Activated CD4-positive, alpha-beta T cell treated with anti-CD3 and anti-CD28 coated beads for 24 hours (primary cell): ENCODE measurements around the gene B3GLCT.
"Not testable (repeated sequence)": the region's sequence is repeated elsewhere in the genome, so short reads cannot be mapped to it uniquely, and the experiment has no call there.

ENCODE experiments used
- DNase-seq, 2 donors: peaks; one replicate each; pipeline ENCODE4 v3.0.0-alpha.2; 2020; ENCODE audit warnings: low read depth in 2 of 2

B3GLCT gene

DNA sequence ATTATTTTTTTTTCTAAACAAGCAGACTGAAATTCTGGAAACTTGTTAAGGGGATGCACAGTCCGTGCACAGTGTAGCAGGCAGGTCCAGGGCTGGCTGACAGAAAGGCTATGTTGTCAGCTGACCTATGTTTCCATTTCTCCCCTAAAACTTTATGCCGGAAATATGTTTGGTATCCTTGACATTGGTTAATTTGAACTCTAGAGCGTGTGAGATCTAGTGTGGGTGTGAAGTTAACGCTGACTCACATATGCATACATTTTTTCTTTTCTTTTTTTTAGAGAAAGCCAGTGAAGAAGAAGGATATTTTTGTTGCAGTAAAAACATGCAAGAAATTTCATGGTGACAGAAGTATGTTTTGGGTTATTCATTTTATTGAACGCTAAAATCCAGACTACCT, 76.6 kb downstream of the B3GLCT start:
- DNase-seq: no peak

DNA sequence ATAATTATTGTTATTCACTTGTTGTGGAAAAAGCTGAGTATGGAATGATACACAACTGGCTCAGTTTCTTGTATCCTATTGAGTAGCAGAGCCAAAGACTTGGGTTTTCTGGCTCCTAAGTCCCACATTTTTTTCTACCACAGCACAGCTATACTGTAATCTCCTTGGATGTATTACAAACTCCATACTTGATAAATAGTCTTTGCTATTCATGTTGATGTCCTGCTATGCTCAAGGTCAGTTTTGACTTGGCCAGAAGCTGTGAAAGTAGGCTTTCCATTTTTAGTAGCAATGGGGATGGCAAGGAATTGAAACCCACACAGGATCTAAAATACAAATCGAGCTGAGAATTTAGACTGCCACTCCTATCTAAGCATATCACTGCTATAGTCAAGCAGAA, 79.1 kb downstream of the B3GLCT start:
- no peak for DNase-seq

DNA sequence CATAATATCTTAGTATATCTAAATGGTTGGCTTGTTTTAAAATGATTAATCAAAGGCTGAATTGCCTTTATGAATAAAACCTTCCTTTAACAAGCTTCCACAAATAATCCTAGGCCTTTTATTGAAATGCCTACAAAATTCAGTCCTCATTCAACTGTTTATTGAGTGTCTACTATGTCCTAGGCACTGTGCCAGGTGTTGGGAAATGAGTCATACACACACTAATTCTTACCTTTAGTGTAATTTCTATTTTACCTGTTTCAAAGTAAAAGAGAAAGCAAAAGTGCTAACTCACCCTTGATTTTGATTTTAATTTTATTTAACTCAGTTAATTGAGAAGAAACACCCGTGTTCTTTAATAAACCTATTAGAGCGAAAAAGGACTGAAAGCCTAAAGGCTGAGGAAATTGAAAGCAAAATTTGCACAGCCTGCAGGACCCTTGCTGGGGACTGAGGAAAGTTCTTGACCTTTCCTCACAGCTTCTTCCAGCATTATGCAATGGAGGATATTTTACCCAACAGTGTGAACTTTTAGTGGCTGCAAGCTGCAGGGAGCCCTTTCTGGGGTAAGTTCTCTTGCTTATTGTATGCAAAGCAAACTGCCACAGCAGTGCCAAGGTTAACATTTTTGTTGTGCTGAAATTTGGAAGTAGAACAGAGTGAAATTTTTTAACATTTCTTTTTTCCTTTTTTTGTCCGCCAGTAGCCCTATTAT, 83.1 kb downstream of the B3GLCT start:
- no peak for DNase-seq

DNA sequence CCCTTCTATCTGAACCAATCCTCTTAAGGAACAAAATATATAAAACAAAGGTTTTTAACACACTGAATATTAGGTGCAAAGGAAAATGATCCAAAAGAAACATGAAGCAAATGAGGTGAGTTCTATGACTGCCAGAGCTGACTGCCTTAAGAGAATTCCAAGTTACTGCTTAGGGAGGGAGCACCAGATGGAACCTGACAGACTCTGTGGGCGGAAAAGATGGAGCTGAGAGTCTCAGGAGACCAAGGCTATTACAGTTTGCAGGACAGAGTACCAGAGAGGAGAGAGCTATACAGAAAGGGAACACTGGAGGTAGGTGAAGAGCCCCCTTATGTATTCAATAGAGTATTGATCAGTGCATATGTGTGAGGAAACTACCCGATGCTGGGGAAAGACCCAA, 87.2 kb downstream of the B3GLCT start:
- DNase-seq: no peak

DNA sequence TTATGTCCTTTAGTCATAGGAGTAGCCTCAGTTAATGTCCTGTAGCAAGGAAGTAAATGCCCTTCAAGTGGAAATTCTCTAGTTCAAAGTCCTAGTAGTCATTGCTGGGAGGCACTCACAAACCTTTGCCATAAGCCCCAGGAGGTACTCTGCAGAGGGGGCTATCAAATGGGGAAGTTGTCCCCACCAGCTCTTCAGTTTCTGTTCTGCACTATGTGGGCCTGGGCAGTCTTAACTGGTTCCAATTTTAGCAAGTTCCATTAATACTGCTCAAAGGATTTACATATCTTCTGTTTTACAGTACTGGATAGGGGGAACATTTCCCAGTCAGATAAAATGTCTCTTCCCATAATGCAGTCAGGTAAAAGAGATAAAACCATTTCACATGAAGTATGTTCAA, 101.3 kb downstream of the B3GLCT start:
- no peak for DNase-seq

DNA sequence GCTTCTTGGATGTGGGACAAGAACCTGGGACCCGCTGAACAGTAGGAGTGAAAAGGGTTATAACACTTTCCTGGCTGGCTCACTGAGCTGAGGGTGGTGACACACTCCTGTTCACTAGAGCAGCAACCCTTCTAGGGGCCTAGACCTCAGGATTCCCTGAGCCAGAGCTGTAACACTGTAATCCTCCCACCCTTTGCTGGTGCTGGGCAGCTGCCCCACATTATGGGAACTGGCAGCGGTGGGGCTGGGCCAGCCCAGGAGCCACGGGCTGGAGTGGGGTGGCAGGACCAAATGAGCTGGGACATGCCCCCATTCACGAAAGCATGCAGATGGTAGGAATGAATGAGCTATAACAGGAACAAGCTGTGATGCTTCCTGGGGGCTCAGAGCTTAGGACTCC, 110.6 kb downstream of the B3GLCT start:
- DNase-seq: no peak

DNA sequence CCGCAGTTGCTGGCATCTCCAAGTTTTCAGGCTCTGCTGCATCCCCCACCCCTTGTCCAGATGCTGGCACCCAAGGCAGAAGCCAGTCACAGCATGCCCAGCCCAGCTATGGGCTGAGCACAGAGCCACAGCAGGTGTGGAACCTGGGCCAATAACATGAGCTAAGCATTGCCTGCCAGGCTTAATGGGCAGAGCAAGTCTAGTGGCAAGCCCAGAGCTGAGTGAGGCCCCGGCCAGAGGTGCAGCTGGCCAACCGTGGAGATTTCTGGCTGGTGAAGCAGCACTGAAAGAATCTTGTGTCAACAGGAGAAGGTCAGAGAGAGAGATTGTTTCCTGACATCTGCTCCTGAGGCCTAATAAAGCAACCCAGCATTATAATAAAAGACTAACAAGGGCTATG, 111.0 kb downstream of the B3GLCT start:
- no peak for DNase-seq

DNA sequence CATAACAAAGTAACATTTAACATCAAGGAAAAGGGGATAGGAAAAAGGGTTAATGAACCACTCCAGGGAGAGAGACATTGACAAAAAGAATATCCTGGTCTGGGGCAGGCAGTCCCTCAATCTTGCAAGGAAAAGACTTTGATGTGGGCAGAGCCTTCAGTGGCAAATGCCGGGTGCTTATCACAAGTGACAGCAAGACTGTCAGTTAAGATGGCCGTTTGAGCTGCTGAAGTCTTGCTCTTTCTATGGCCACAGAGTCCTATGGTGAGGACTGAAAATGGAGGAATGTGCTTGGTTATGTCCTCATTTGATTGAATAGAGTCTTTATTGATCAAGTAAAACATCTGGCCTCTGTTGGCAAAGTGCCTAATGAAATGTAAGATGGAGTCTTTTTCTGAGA, 112.1 kb downstream of the B3GLCT start:
- DNase-seq: no peak

DNA sequence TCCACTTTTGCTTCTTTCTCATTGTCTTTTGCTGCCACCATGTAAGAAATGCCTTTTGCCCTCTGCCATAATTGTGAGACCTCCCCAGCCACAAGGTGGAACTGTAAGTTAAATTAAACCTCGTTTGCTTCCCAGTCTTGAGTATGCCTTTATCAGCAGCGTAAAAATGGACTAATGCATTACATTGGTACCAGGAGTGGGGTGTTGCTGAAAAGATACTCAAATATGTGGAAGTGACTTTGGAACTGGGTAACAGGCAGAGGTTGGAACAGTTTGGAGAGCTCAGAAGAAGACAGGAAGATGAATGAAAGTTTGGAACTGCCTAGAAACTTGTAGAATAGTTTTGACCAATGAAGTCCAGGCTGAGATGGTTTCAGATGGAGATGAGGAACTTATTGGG, 115.2 kb downstream of the B3GLCT start:
- no peak for DNase-seq

DNA sequence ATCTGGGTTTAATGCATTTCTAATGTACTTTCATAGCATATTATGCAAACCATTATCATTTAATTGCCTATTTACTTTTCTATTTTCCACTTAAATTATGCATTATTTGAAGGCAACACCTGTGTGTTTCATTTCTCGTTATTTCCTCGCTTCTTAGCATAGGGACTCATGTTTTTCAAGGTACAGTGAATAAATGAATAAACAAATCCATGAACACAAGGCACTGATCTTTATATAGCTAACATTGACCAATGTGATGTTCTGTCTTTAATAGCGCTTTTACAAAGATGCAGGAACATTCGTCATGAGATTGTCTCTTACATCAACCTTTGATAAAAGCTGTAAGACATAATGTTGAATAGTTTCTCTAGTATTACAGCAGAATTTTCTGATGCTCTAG, 121.2 kb downstream of the B3GLCT start:
- DNase-seq: no peak

DNA sequence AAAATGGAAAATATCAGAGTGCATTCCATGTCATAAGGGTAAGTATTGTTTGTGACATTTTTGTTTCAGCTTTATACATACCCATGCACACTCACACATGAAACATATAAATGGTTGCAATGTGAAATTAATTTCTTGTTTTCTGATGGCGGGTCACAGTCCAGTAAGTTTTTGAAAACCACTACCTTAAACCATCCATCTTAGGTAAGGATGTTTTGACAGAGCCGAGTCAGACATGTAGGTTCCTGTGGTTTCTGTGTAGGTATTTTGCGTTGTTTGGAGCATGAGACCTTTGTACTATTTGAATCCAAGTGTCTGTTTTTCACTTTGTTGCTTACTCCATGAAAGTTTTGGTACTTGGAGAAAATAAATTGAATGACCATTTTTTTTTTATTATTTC, 121.7 kb downstream of the B3GLCT start:
- DNase-seq: no peak

DNA sequence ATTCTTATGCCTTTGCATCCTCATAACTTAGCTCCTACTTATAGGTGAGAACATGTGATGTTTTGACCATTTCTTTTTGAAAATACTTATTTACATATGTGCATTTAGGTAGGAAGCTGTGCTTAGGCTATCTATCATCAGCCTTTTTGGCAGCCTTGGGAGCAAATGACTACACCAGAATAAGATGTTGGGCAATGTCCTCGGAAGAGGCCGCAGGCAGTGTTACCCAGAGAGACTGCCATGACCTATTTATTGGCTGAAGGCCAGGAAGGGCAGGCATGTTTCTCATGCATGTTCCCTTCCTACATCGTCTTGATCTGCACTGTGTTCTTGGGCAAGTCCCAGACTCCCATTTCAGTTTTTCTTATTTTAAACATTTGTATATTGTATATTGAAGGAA, 122.3 kb downstream of the B3GLCT start:
- no peak for DNase-seq

DNA sequence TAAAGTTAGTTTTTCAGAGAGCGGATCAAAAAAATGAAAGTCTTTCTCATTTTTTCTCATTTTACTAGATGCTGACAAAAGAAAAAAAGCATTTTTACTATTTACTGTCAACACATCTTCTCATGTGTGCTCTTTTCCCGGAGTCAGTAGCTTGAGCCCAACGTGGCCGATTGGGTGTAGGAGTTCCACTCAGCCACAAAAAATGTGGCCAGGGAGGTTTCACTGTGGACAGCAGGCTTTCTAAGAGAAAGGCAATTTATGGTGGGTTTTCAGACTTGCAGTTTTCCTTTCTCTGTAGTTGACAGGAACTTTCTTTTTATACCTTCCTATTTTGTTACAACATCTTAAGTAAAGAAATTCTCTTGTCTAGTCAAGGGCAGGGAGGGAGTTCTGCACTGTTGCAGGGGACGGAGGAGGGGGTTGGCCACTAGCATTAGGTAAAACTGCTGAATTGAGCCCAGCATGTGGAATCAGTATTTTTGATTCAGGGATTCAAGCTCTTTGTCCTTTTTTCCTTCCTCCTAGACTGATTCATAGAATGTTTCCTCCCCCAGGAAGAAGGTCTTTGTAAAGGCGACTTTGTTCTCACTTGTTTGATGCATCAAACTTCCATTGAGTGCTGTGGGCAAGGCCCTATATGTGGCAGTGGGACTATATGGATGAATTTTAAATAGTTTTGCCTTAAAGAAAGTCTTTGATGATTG, 123.1 kb downstream of the B3GLCT start:
- DNase-seq: no peak

DNA sequence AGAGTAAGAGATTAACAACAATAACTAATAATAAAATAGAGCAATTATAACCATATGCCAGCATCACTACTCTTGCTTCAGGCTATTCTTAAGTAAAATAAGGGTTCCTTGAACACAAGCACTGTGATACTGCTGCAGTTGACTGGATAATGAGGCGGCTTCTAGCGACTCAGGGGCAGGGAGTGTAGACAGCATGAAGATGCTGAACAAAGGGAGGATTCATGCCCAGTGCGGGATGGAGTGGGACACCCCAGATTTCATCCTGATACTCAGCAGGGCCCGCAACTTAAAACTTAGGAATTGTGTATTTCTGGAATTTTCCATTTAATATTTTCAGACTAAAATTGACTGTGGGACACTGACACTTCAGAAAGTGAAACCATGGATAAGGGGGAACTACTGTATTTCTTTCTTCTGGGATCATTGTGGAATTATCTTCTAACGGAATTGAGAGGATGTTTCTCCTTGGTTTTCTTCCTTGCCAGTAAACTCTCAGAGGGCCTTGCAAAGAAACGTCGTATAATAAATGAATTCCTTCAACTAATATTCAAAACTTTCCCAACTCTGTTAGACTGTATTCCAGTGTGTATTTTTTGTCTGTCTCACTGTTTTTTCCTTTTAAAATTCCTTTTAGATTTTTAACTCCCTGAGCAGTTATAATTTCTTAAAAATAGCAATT, 127.5 kb downstream of the B3GLCT start:
- no peak for DNase-seq

DNA sequence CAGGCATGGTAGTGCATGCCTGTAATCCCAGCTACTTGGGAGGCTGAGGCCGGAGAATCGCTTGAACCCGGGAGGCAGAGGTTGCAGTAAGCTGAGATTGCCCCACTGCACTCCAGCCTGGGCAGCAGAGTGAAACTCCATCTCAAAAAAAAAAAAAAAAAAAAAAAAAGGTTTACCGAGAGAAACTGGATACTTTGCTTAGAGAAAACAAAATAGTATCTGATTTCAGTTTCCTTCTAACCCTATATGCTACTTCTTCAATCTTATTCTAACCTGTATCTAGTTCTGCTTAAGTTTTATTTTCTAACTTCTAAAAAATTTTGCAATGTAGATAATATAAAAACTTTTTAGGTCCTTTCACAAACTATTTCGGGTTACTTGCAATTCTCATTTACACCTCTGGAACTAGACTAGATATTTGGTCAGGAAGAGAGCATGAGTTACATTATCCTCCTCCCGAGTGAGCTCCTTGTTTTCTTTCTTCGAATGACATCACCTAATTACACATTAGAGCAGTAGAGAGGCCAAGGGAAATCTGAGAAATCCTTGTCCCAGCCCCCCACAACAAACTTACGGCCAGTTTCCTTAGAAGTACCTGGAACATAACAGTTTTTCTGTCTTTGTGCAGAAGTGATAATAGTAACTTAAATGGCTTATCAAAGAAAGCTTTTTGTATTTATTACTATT, 128.9 kb downstream of the B3GLCT start:
- DNase-seq: no peak

DNA sequence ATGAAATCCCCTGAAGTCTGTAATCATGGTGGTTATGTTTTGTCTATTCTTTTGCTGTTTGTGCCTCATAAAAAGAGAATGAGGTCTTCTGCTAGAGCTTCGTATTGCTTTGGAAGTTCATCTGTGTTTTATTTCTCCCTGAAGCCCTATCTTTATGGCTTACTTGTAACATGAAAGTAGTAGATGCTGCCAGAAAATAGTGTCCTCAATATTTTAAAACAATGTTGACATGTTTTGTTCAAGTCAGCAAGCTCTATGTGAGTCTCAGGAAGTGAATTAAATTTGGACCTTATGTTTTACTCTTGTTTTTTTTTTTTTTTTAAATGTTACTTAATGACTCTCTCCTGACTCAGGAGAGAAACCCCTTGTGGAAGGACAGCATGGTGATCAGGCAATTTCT, 130.5 kb downstream of the B3GLCT start:
- no peak for DNase-seq

DNA sequence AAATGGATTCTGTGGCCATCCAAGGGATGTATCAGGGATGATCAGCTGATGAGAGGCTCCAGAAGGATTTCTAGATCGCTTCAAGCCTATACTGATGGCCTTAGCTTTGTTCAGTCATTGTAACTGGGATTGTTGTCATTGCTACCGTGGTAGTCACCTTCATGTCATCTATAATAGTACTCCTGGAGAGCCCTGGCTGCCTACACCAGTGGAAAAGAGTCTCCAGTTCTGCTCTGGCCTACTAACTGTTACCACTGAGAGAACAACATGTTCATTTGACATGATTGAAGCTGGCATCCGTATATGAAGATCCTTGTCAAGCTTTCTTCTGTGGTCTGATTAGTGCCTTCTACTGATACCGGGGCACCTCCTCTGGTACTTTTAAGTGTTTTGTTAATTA, 131.3 kb downstream of the B3GLCT start:
- no peak for DNase-seq

DNA sequence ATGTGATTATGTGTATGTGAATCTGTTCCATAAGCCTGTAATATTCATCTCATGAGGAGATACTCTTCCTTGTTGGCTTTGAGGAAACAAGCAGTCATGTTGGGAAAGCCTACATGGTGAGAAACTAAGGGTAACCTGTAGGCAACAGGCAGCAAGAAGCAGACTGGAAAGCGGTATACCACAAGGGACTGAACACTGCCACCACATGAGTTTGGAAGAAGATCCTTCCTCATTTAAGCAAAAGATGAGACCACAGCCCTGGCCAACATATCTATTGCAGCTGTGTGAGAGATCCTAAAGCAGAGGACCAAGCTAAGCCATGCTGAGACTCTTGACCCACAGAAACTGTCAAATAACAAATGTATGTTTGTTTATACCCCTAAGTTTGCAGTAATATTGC, 134.8 kb downstream of the B3GLCT start:
- DNase-seq: no peak

DNA sequence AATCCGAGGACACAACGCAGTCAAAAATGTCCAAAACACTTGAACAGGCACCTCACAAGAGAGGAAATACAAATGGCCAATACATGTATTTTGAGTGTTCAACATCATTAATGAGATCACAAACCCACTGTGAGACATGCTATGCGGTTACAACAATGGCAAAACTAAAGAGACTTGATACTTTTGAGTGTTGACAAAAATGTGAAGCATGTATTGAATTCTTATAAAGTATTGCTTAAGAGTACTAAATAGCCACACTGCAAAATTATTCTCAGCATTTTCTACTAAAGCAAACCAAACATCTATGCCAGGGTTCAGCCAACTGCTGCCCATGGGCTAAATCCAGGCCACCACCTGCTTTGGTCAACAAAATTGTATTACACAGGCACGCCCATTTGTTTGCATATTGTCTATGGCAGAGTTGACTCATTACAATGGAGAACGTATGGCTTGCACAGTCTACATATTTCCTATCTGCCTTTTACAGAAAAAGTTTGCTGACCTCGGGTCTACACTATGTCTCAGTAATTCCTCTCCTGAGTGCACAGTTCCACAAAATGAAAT, 135.3 kb downstream of the B3GLCT start:
- no peak for DNase-seq

DNA sequence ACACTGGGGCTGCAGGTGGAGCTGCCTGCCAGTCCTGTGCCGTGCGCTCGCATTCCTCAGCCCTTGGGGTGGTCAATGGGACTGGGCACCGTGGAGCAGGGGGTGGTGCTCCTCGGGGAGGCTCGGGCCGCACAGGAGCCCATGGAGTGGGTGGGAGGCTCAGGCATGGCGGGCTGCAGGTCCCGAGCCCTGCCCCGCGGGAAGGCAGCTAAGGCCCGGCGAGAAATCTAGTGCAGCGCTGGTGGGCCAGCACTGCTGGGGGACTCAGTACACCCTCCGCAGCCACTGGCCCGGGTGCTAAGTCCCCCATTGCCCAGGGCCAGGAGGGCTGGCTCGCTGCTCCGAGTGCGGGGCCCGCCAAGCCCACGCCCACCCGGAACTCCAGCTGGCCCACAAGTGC, 139.8 kb downstream of the B3GLCT start:
- not testable (repeated sequence) for DNase-seq

DNA sequence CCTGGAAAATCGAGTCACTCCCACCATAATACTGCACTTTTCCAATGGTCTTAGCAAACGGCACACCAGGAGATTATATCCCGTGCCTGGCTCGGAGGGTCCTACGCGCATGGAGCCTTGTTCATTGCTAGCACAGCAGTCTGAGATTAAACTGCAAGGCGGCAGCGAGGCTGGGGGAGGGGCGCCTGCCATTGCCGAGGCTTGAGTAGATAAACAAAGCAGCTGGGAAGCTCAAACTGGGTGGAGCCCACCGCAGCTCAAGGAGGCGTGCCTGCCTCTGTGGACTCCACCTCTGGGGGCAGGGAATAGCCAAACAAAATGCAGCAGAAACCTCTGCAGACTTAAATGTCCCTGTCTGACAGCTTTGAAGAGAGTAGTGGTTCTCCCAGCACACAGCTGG, 141.1 kb downstream of the B3GLCT start:
- not testable (repeated sequence) for DNase-seq

DNA sequence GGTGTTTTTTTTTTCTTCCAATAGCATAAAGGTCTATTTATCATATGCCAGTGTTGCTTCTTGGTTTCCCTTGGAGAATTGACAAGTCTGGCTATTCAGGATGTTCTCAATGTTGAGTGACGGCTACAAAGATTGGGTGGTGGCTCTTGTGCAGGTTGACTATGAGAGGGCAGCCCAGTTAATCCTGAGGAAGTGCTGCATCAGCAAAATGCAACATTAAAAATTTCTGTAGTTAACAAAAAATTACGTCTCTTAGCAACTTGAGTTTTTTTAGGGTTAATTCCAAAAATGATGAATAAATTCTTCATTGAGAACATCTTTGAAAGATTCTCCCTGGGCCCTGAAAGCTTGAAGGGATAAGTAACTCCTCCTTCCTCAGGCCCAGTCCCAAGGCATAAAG, 147.1 kb downstream of the B3GLCT start:
- no peak for DNase-seq
